Neural cell (in vitro differentiated cells): ENCODE data around the gene HECW1.

Experiments
- EP300 ChIP-seq: fragments of 450-650 bp; conservative IDR thresholded peaks from 2 replicates; pipeline ENCODE4 v1.6.1; 2014; ENCODE audit warnings: antibody characterized with exemption, mild to moderate bottlenecking, moderate library complexity; ENCODE audit not compliant: poor library complexity, severe bottlenecking
- EZH2 ChIP-seq: fragments of 200-600, 300-800 bp; shearing (Covaris generic), sonication (generic); IDR thresholded peaks from 2 replicates; pipeline ENCODE4 v1.6.1; 2014; ENCODE audit warnings: antibody characterized with exemption, low read length, borderline replicate concordance, mild to moderate bottlenecking; ENCODE audit not compliant: insufficient read depth, poor library complexity, severe bottlenecking
- MXI1 ChIP-seq: fragments of 450-650 bp; conservative IDR thresholded peaks from 2 replicates; pipeline ENCODE4 v1.6.1; 2014; ENCODE audit warnings: antibody characterized with exemption, mild to moderate bottlenecking; ENCODE audit not compliant: poor library complexity, severe bottlenecking
- POLR2AphosphoS5 ChIP-seq: IDR thresholded peaks from 2 replicates; pipeline ENCODE4 v1.6.1; 2012
- RAD21 ChIP-seq: fragments of 450-650 bp; conservative IDR thresholded peaks from 2 replicates; pipeline ENCODE4 v1.6.1; 2014; ENCODE audit warnings: antibody characterized with exemption, mild to moderate bottlenecking, moderate library complexity
- SMC3 ChIP-seq: fragments of 450-650 bp; conservative IDR thresholded peaks from 2 replicates; pipeline ENCODE4 v1.6.1; 2014; ENCODE audit warnings: antibody characterized with exemption, mild to moderate bottlenecking, moderate library complexity; ENCODE audit not compliant: poor library complexity
- TAF1 ChIP-seq: IDR thresholded peaks from 2 replicates; pipeline ENCODE4 v1.6.1; 2012; ENCODE audit warnings: low read depth
- TF ChIP-seq, protein P1 (sequence below): fragments of 450-650 bp; IDR thresholded peaks from 2 replicates; pipeline ENCODE4 v1.5.1; 2014; ENCODE audit warnings: antibody characterized with exemption, mild to moderate bottlenecking, moderate library complexity; ENCODE audit not compliant: poor library complexity, severe bottlenecking
- TF ChIP-seq, protein P2 (sequence below): IDR thresholded peaks from 2 replicates; pipeline ENCODE4 v1.6.1; 2012; ENCODE audit warnings: borderline replicate concordance

DNA sequence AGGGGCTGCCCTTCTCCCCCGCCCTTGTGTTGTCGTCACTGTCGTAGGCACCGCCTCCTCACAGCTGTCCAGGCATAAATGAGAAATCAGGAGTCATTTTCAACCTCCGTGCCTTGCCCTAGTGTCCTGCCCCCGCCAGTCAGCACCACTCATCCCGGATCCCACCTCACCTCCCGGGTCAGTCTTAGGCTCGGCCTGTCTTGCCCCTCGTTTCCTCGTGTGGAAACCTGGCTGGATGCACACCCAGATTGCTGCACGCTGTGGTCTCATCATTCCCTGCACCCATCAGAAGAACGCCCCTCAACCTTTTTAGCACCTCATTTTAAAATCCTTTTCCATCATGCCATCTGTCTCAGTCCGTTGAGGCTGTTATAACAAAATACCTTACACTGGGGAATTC is 213.1 kb downstream of the HECW1 start:
- TF ChIP-seq, protein P1, sequence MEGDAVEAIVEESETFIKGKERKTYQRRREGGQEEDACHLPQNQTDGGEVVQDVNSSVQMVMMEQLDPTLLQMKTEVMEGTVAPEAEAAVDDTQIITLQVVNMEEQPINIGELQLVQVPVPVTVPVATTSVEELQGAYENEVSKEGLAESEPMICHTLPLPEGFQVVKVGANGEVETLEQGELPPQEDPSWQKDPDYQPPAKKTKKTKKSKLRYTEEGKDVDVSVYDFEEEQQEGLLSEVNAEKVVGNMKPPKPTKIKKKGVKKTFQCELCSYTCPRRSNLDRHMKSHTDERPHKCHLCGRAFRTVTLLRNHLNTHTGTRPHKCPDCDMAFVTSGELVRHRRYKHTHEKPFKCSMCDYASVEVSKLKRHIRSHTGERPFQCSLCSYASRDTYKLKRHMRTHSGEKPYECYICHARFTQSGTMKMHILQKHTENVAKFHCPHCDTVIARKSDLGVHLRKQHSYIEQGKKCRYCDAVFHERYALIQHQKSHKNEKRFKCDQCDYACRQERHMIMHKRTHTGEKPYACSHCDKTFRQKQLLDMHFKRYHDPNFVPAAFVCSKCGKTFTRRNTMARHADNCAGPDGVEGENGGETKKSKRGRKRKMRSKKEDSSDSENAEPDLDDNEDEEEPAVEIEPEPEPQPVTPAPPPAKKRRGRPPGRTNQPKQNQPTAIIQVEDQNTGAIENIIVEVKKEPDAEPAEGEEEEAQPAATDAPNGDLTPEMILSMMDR: no peak
- TF ChIP-seq SMC3: no peak
- no peak for TF ChIP-seq EP300
- no peak for TF ChIP-seq POLR2AphosphoS5
- TF ChIP-seq MXI1: no peak
- TF ChIP-seq EZH2: no peak
- no peak for TF ChIP-seq RAD21
- TF ChIP-seq, protein P2, sequence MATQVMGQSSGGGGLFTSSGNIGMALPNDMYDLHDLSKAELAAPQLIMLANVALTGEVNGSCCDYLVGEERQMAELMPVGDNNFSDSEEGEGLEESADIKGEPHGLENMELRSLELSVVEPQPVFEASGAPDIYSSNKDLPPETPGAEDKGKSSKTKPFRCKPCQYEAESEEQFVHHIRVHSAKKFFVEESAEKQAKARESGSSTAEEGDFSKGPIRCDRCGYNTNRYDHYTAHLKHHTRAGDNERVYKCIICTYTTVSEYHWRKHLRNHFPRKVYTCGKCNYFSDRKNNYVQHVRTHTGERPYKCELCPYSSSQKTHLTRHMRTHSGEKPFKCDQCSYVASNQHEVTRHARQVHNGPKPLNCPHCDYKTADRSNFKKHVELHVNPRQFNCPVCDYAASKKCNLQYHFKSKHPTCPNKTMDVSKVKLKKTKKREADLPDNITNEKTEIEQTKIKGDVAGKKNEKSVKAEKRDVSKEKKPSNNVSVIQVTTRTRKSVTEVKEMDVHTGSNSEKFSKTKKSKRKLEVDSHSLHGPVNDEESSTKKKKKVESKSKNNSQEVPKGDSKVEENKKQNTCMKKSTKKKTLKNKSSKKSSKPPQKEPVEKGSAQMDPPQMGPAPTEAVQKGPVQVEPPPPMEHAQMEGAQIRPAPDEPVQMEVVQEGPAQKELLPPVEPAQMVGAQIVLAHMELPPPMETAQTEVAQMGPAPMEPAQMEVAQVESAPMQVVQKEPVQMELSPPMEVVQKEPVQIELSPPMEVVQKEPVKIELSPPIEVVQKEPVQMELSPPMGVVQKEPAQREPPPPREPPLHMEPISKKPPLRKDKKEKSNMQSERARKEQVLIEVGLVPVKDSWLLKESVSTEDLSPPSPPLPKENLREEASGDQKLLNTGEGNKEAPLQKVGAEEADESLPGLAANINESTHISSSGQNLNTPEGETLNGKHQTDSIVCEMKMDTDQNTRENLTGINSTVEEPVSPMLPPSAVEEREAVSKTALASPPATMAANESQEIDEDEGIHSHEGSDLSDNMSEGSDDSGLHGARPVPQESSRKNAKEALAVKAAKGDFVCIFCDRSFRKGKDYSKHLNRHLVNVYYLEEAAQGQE: no peak
- TF ChIP-seq TAF1: no peak
